HepG2 (cell line): ENCODE results near the gene PPAT. TPM values are rescaled to one million over a fixed set of nuclear protein-coding genes. Genes with fewer than 3 reads are reported as not detected.
A peak's percentile ranks its signal among the peaks of the same experiment; 100 is the strongest.

Experiments used
- ATAC-seq: fragments of 200-7000 bp; cut with Tn5 transposase; 3 replicates; pipeline ENCODE4 v1.9.1; 2020; ENCODE audit warnings: mild to moderate bottlenecking, moderate library complexity
- BruUV-seq: library from RNA; stranded (reverse); fragments of 400-500 nt; replicated peaks from 2 replicates; lab custom pipeline; 2021; lab: Mats Ljungman, UMichigan
- CTCF ChIA-PET: fragments of 300-600 bp; formaldehyde crosslinking; extraction: SDS; loops from one replicate; lab custom pipeline; 2021; ENCODE audit warnings: low total read pairs, inconsistent platforms, low intra/inter-chr PET ratio; lab: Yijun Ruan, JAX
- POLR2A ChIA-PET: fragments of 350-600 bp; sonication (Branson Sonifier 250); formaldehyde crosslinking; loops from one replicate; lab custom pipeline; 2020; ENCODE audit warnings: antibody characterized with exemption, inconsistent platforms; lab: Yijun Ruan, JAX
- DNase-seq: peaks from one replicate; pipeline ENCODE4 v3.0.0-alpha.2; 2015; ENCODE audit warnings: low spot score
- FAIRE-seq: peaks from 3 replicates; lab custom pipeline; 2011; peaks lifted over from hg19 to GRCh38; lab: Jason Lieb, UNC
- H2AFZ ChIP-seq: one replicate; pipeline ENCODE4 v1.6.1; 2011; ENCODE audit warnings: low read length, inconsistent platforms
- H3K27ac ChIP-seq: fragments of 300-600 bp; 3 replicates; pipeline ENCODE4 v1.8.0; 2011; ENCODE audit warnings: mixed run types, mild to moderate bottlenecking, mixed read lengths, low read length, inconsistent platforms; ENCODE audit not compliant: insufficient read depth; ENCODE audit errors: extremely low read length
- H3K27me3 ChIP-seq, 2 experiments: fragments of 200-600 bp in 1 of 2; 2 replicates in 1 of 2; 3 replicates in 1 of 2; pipeline versions ENCODE4 v1.6.0 to v1.8.0; 2011; ENCODE audit warnings: low read length in 2 of 2, mild to moderate bottlenecking in 2 of 2, moderate library complexity in 2 of 2, inconsistent platforms in 1 of 2; ENCODE audit not compliant: insufficient read depth in 2 of 2, control insufficient read depth in 1 of 2
- H3K36me3 ChIP-seq, 2 experiments: fragments of 200-600 bp in 1 of 2; replicated peaks in 1 of 2; 2 replicates in 1 of 2; 3 replicates in 1 of 2; pipeline versions ENCODE4 v1.5.1 to v1.8.0; 2011; ENCODE audit warnings: low read length in 2 of 2, inconsistent platforms in 1 of 2; ENCODE audit not compliant: insufficient read depth in 2 of 2, control insufficient read depth in 1 of 2
- H3K4me1 ChIP-seq: 2 replicates; pipeline ENCODE4 v1.5.1; 2012; ENCODE audit warnings: low read length, inconsistent platforms; ENCODE audit not compliant: insufficient read depth
- H3K4me2 ChIP-seq: 2 replicates; pipeline ENCODE4 v1.6.0; 2011; ENCODE audit warnings: low read depth, low read length, inconsistent platforms
- H3K4me3 ChIP-seq, 3 experiments: fragments of 200-600 bp in 1 of 3; sonication (generic), shearing (Covaris generic) in 1 of 3; replicated peaks in 1 of 3; 2 replicates each; pipeline ENCODE4 v1.5.1; 2011 to 2016; ENCODE audit warnings: low read length in 3 of 3, inconsistent platforms in 2 of 3, low read depth in 2 of 3, mild to moderate bottlenecking in 2 of 3, control low read depth in 1 of 3, mixed read lengths in 1 of 3; ENCODE audit not compliant: insufficient read depth in 1 of 3
- H3K79me2 ChIP-seq: one replicate; pipeline ENCODE4 v1.6.1; 2011; ENCODE audit warnings: low read length, inconsistent platforms; ENCODE audit not compliant: insufficient read depth
- H3K9ac ChIP-seq: 2 replicates; pipeline ENCODE4 v1.6.0; 2011; ENCODE audit warnings: mild to moderate bottlenecking, low read depth, low read length, inconsistent platforms; ENCODE audit not compliant: insufficient read depth
- H3K9me3 ChIP-seq: 2 replicates; pipeline ENCODE4 v1.5.1; 2012; ENCODE audit warnings: mild to moderate bottlenecking, low read length
- H4K20me1 ChIP-seq: 2 replicates; pipeline ENCODE4 v1.6.0; 2011; ENCODE audit warnings: inconsistent platforms, mild to moderate bottlenecking, low read length, moderate library complexity; ENCODE audit not compliant: insufficient read depth
- CCAR2 ChIP-seq: fragments of 200-400 bp; formaldehyde crosslinking; optimal IDR thresholded peaks from 2 replicates; pipeline ENCODE3; 2018; ENCODE audit warnings: low read depth, mild to moderate bottlenecking, low read length, moderate library complexity
- HMG20A ChIP-seq: IDR thresholded peaks from 2 replicates; pipeline ENCODE4 v1.6.1; 2016; ENCODE audit warnings: borderline replicate concordance
- JUND ChIP-seq: sonication (generic); formaldehyde crosslinking; IDR thresholded peaks from 2 replicates; pipeline ENCODE4 v1.8.0; 2022; ENCODE audit warnings: mild to moderate bottlenecking, missing genetic modification reagents
- MED13 ChIP-seq: sonication (generic); formaldehyde crosslinking; IDR thresholded peaks from 2 replicates; pipeline ENCODE4 v1.5.0; 2020; ENCODE audit warnings: missing genetic modification reagents
- TERF1 ChIP-seq: sonication (generic); formaldehyde crosslinking; IDR thresholded peaks from 2 replicates; pipeline ENCODE4 v1.8.0; 2022; ENCODE audit warnings: mild to moderate bottlenecking, missing genetic modification reagents, moderate library complexity
- ZNF138 ChIP-seq: sonication (generic); formaldehyde crosslinking; IDR thresholded peaks from 2 replicates; pipeline ENCODE4 v1.5.0; 2020; ENCODE audit warnings: mild to moderate bottlenecking, low read depth, missing genetic modification reagents
- ZNF430 ChIP-seq: sonication (generic); formaldehyde crosslinking; IDR thresholded peaks from 2 replicates; pipeline ENCODE4 v1.9.0; 2021; ENCODE audit warnings: mild to moderate bottlenecking, missing genetic modification reagents
- ZNF547 ChIP-seq: sonication (generic); formaldehyde crosslinking; IDR thresholded peaks from 2 replicates; pipeline ENCODE4 v1.5.1; 2020; ENCODE audit warnings: mild to moderate bottlenecking, missing genetic modification reagents
- ZNF720 ChIP-seq: sonication (generic); formaldehyde crosslinking; IDR thresholded peaks from 2 replicates; pipeline ENCODE4 v1.4.0; 2020; ENCODE audit warnings: missing genetic modification reagents
- WGBS: methylation state at CpG from one replicate; pipeline ENCODE4 v1.1.6; 2017; ENCODE audit warnings: low lambda C conversion rate; 5-methylcytosine and 5-hydroxymethylcytosine counted together
- in situ Hi-C: cut with HindIII; loops from 2 replicates; pipeline ENCODE4 v1.10.0; 2017; ENCODE audit warnings: low pct_unique_long_range_greater_than_20kb; ENCODE audit not compliant: extremely low pct_ligation_motif_present
- intact Hi-C: fragments of 100-400 bp; cut with micrococcal nuclease; formaldehyde crosslinking; loops from one replicate; pipeline ENCODE4 v1.10.0; 2022; ENCODE audit not compliant: unreplicated experiment
- polyA plus RNA-seq, 8 experiments: library from polyadenylated mRNA; depleted of rRNA in 3 of 8; stranded (reverse) in 7 of 8; unstranded in 1 of 8; fragments of >200 nt; fragmentation: Illumina TruSeq in 4 of 8; extraction: Trizol in 4 of 8; gene quantifications; 2 replicates each; pipeline versions ENCODE4 v1.2.1 to v1.2.3, GENCODE V29; 2011 to 2016; ENCODE audit warnings: low read depth in 4 of 8, missing spikeins in 1 of 8, mixed read lengths in 1 of 8; ENCODE audit not compliant: insufficient read depth in 1 of 8
- total RNA-seq, 5 experiments: library from RNA; depleted of rRNA; stranded (reverse); fragments of >200 nt; fragmentation: Illumina TruSeq; extraction: Trizol; gene quantifications; 2 replicates each; pipeline ENCODE4 v1.2.3, GENCODE V29; 2016; ENCODE audit warnings: low read depth in 1 of 5
- TF ChIP-seq, protein P1 (sequence below): IDR thresholded peaks from 2 replicates; pipeline ENCODE4 v1.6.1; 2012; ENCODE audit warnings: inconsistent platforms
- TF ChIP-seq, protein P2 (sequence below): sonication (generic); formaldehyde crosslinking; IDR thresholded peaks from 2 replicates; pipeline ENCODE4 v1.4.0; 2020; ENCODE audit warnings: low read depth, missing genetic modification reagents
- TF ChIP-seq, protein P3 (sequence below): sonication (generic); formaldehyde crosslinking; IDR thresholded peaks from 2 replicates; pipeline ENCODE4 v1.5.0; 2020; ENCODE audit warnings: missing genetic modification reagents
- TF ChIP-seq, protein P4 (sequence below): sonication (generic); formaldehyde crosslinking; IDR thresholded peaks from 2 replicates; pipeline ENCODE4 v1.4.0; 2020; ENCODE audit warnings: missing genetic modification reagents
- TF ChIP-seq, protein P5 (sequence below): sonication (generic); formaldehyde crosslinking; IDR thresholded peaks from 2 replicates; pipeline ENCODE4 v1.4.0; 2020; ENCODE audit warnings: mild to moderate bottlenecking, missing genetic modification reagents

The PPAT gene
- total and polyA plus RNA-seq, 2 of the 13 experiments (the other 11 are each of a cell fraction or from before 2014, with no cell fraction given) = 16.9 to 62.6 TPM

- no TSS peak for BruUV-seq
- H3K4me3 ChIP-seq = peak overlapping the region; percentile 71 to 80 (median 76)
- no peak overlapping the region for H2AFZ ChIP-seq
- under 1% methylated on average over 9 of the region's 15 CpGs for WGBS
- intact Hi-C loops (loop anchor here (1.0 to 5.0 kb wide), 3 partner anchors 47 to 543 kb away; partner anchors contain the start of genes AASDH, NOA1, POLR2B and REST), in situ Hi-C loops (no loop called here)
- ATAC-seq (peak; percentile 86), FAIRE-seq (no peak), DNase-seq (peak; percentile 82)
- peaks cover 0 to 3% of the 10 kb centered on the region in 2 experiments; a peak in 1 of 5 replicates for H3K36me3 ChIP-seq
- no peaks in the 10 kb centered on the region for H3K9me3 ChIP-seq
- H3K9ac ChIP-seq = peak overlapping the region; percentile 92
- H3K79me2 ChIP-seq = peaks cover 84% of the 10 kb centered on the region
- H3K4me2 ChIP-seq = peak overlapping the region; percentile 89
- H4K20me1 ChIP-seq = peaks cover 36% of the 10 kb centered on the region
- no peaks in the 10 kb centered on the region; a peak in 1 of 5 replicates for H3K27me3 ChIP-seq
- H3K4me1 ChIP-seq = peaks cover 48% of the 10 kb centered on the region
- H3K27ac ChIP-seq = peak overlapping the region; percentile 98
- POLR2A ChIA-PET = interaction anchor here (1.3 to 4.9 kb wide), 11 partner anchors 9 to 543 kb away, joined by 3 to 67 read pairs (median 21); partner anchors contain the start of genes AASDH, NOA1, POLR2B and SRP72
- CTCF ChIA-PET = no interaction called here
- TF ChIP-seq, protein P1, sequence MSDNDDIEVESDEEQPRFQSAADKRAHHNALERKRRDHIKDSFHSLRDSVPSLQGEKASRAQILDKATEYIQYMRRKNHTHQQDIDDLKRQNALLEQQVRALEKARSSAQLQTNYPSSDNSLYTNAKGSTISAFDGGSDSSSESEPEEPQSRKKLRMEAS = no peak
- TF ChIP-seq, protein P2, sequence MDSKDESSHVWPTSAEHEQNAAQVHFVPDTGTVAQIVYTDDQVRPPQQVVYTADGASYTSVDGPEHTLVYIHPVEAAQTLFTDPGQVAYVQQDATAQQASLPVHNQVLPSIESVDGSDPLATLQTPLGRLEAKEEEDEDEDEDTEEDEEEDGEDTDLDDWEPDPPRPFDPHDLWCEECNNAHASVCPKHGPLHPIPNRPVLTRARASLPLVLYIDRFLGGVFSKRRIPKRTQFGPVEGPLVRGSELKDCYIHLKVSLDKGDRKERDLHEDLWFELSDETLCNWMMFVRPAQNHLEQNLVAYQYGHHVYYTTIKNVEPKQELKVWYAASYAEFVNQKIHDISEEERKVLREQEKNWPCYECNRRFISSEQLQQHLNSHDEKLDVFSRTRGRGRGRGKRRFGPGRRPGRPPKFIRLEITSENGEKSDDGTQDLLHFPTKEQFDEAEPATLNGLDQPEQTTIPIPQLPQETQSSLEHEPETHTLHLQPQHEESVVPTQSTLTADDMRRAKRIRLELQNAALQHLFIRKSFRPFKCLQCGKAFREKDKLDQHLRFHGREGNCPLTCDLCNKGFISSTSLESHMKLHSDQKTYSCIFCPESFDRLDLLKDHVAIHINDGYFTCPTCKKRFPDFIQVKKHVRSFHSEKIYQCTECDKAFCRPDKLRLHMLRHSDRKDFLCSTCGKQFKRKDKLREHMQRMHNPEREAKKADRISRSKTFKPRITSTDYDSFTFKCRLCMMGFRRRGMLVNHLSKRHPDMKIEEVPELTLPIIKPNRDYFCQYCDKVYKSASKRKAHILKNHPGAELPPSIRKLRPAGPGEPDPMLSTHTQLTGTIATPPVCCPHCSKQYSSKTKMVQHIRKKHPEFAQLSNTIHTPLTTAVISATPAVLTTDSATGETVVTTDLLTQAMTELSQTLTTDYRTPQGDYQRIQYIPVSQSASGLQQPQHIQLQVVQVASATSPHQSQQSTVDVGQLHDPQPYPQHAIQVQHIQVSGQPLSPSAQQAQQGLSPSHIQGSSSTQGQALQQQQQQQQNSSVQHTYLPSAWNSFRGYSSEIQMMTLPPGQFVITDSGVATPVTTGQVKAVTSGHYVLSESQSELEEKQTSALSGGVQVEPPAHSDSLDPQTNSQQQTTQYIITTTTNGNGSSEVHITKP (CRISPR knock-in tag) = no peak
- TF ChIP-seq, protein P3, sequence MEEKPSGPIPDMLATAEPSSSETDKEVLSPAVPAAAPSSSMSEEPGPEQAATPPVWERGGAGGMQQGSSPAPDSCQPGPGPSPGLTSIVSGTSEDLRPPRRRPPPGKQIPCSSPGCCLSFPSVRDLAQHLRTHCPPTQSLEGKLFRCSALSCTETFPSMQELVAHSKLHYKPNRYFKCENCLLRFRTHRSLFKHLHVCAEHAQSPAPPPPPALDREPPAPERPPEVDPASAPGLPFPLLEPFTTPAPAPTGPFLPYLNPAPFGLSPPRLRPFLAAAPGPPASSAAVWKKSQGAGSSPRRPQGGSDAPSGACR (CRISPR knock-in tag) = no peak
- TF ChIP-seq ZNF138 (CRISPR knock-in tag) (no peak), ZNF720 (CRISPR knock-in tag) (no peak), CCAR2 (no peak), JUND (no peak), ZNF430 (CRISPR knock-in tag) (no peak), TERF1 (CRISPR knock-in tag) (no peak), HMG20A (CRISPR knock-in tag) (no peak), MED13 (CRISPR knock-in tag) (no peak), ZNF547 (CRISPR knock-in tag) (no peak)
- TF ChIP-seq, protein P4, sequence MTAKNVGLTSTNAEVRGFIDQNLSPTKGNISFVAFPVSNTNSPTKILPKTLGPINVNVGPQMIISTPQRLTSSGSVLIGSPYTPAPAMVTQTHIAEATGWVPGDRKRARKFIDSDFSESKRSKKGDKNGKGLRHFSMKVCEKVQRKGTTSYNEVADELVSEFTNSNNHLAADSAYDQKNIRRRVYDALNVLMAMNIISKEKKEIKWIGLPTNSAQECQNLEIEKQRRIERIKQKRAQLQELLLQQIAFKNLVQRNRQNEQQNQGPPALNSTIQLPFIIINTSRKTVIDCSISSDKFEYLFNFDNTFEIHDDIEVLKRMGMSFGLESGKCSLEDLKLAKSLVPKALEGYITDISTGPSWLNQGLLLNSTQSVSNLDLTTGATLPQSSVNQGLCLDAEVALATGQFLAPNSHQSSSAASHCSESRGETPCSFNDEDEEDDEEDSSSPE = peak; percentile 41; the same call in 1 of the 2 replicates
- TF ChIP-seq, protein P5, sequence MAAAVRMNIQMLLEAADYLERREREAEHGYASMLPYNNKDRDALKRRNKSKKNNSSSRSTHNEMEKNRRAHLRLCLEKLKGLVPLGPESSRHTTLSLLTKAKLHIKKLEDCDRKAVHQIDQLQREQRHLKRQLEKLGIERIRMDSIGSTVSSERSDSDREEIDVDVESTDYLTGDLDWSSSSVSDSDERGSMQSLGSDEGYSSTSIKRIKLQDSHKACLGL (CRISPR knock-in tag) = no peak
These were observed 746 bp downstream of the PPAT start for GRCh38 chr4:56434599-56435139.
